ENCODE data around the gene ICOSLG. TPM values are rescaled to one million over a fixed set of nuclear protein-coding genes. Genes with fewer than 3 reads are reported as not detected.

ICOSLG gene
- total RNA-seq, 1 donor from 2014 or later = 0.22 TPM

- DNase-seq (ENCODE audit: low spot score) = no peak
- Histone ChIP-seq H3K27ac (no peak overlapping the region), H3K4me1 (peaks cover 11% of the 10 kb centered on the region), H4K20me1 (ENCODE audit: low read depth) (no peaks in the 10 kb centered on the region), H2AFZ (replicated peaks) (no peak overlapping the region), H3K9me3 (ENCODE audit: low read depth) (no peaks in the 10 kb centered on the region), H3K4me3 (no peak overlapping the region), H3K9ac (no peak overlapping the region), H3K79me2 (ENCODE audit: low read depth) (no peaks in the 10 kb centered on the region), H3K36me3 (no peaks in the 10 kb centered on the region), H3K4me2 (no peak overlapping the region), H3F3A (ENCODE audit: low read depth) (peaks cover 14% of the 10 kb centered on the region), H3K27me3 (no peaks in the 10 kb centered on the region)
- Mint-ChIP-seq H3K36me3 (no peaks in the 10 kb centered on the region), H3K4me1 (peaks cover 5% of the 10 kb centered on the region), H3K9me3 (peaks cover 10% of the 10 kb centered on the region), H3K4me3 (no peak overlapping the region), H3K27me3 (ENCODE audit: insufficient read depth, low read depth) (peaks cover 11% of the 10 kb centered on the region), H3K27ac (no peak overlapping the region)
- TF ChIP-seq CTCF (IDR thresholded peaks at IDR 0.05) (no peak), EZH2 (IDR thresholded peaks at IDR 0.05) (no peak), EZH2phosphoT487 (IDR thresholded peaks at IDR 0.05) (no peak)
Measured at GRCh38 chr21:44260791-44261631, 20.3 kb upstream of the ICOSLG start.

GRCh38 chr21:44260066-44260465 is 19.3 kb upstream of the ICOSLG start:
- Mint-ChIP-seq H3K36me3 (no peaks in the 10 kb centered on the region), H3K27me3 (ENCODE audit: insufficient read depth, low read depth) (peaks cover 11% of the 10 kb centered on the region), H3K4me3 (no peak overlapping the region), H3K4me1 (peaks cover 5% of the 10 kb centered on the region), H3K9me3 (peaks cover 10% of the 10 kb centered on the region), H3K27ac (no peak overlapping the region)
- Histone ChIP-seq H3K4me3 (no peak overlapping the region), H3K27ac (no peak overlapping the region), H2AFZ (replicated peaks) (no peak overlapping the region), H4K20me1 (ENCODE audit: low read depth) (no peaks in the 10 kb centered on the region), H3K4me2 (no peak overlapping the region), H3K4me1 (peaks cover 11% of the 10 kb centered on the region), H3F3A (ENCODE audit: low read depth) (peaks cover 14% of the 10 kb centered on the region), H3K9ac (no peak overlapping the region), H3K27me3 (no peaks in the 10 kb centered on the region), H3K9me3 (ENCODE audit: low read depth) (no peaks in the 10 kb centered on the region), H3K79me2 (ENCODE audit: low read depth) (no peaks in the 10 kb centered on the region), H3K36me3 (no peaks in the 10 kb centered on the region)
- TF ChIP-seq EZH2 (IDR thresholded peaks at IDR 0.05) (no peak), CTCF (IDR thresholded peaks at IDR 0.05) (no peak), EZH2phosphoT487 (IDR thresholded peaks at IDR 0.05) (no peak)
- DNase-seq (ENCODE audit: low spot score) = no peak

GRCh38 chr21:44259082-44259705 is 18.5 kb upstream of the ICOSLG start:
- Mint-ChIP-seq H3K9me3 (peaks cover 10% of the 10 kb centered on the region), H3K36me3 (no peaks in the 10 kb centered on the region), H3K27me3 (ENCODE audit: insufficient read depth, low read depth) (peaks cover 11% of the 10 kb centered on the region), H3K27ac (no peak overlapping the region), H3K4me1 (peaks cover 5% of the 10 kb centered on the region), H3K4me3 (no peak overlapping the region)
- H3K4me2 ChIP-seq = no peak overlapping the region
- no peak overlapping the region for H3K27ac ChIP-seq
- H4K20me1 ChIP-seq (ENCODE audit: low read depth) = no peaks in the 10 kb centered on the region
- peaks cover 9% of the 10 kb centered on the region for H3F3A ChIP-seq (ENCODE audit: low read depth)
- no peaks in the 10 kb centered on the region for H3K36me3 ChIP-seq
- no peak for DNase-seq (ENCODE audit: low spot score)
- H3K4me1 ChIP-seq = peaks cover 11% of the 10 kb centered on the region
- H3K4me3 ChIP-seq = no peak overlapping the region
- no peaks in the 10 kb centered on the region for H3K27me3 ChIP-seq
- no peak overlapping the region for H2AFZ ChIP-seq (replicated peaks)
- no peak for TF ChIP-seq CTCF (IDR thresholded peaks at IDR 0.05)
- no peak for TF ChIP-seq EZH2phosphoT487 (IDR thresholded peaks at IDR 0.05)
- no peak for TF ChIP-seq EZH2 (IDR thresholded peaks at IDR 0.05)
- no peak overlapping the region for H3K9ac ChIP-seq
- H3K9me3 ChIP-seq (ENCODE audit: low read depth) = no peaks in the 10 kb centered on the region
- no peaks in the 10 kb centered on the region for H3K79me2 ChIP-seq (ENCODE audit: low read depth)
